CD4-positive, alpha-beta T cell treated with Interferon gamma for 1 hour (primary cell): ENCODE data around the gene DERL2.

Experiments
- DNase-seq: peaks from one replicate; pipeline ENCODE4 v3.0.0-alpha.2; 2020

DERL2 gene

GRCh38 chr17:5485270-5486205 is at the start of gene DERL2:
DERL2 (minus strand) TSS chr17:5486178; CDS start chr17:5486161, 17 bp downstream.
- no peak for DNase-seq

GRCh38 chr17:5535436-5535835 is 49.5 kb upstream of the DERL2 start:
- DNase-seq: no peak

- no peak for DNase-seq
Observed at GRCh38 chr17:5533486-5534315, 47.7 kb upstream of the DERL2 start.

GRCh38 chr17:5532581-5532980 is 46.6 kb upstream of the DERL2 start:
- no peak for DNase-seq

- DNase-seq: no peak
Observed at GRCh38 chr17:5531085-5531418, 45.1 kb upstream of the DERL2 start.

- no peak for DNase-seq
Observed at GRCh38 chr17:5530265-5531084, 44.5 kb upstream of the DERL2 start.

GRCh38 chr17:5527601-5528250 is 41.7 kb upstream of the DERL2 start:
- no peak for DNase-seq

- DNase-seq: peak; percentile 5
Observed at GRCh38 chr17:5526821-5527598, 41.0 kb upstream of the DERL2 start.

GRCh38 chr17:5523249-5523648 is 37.3 kb upstream of the DERL2 start:
- no peak for DNase-seq

GRCh38 chr17:5522476-5522875 is 36.5 kb upstream of the DERL2 start:
- DNase-seq: no peak

- DNase-seq: no peak
Observed at GRCh38 chr17:5516060-5516792, 30.2 kb upstream of the DERL2 start.

- no peak for DNase-seq
Observed at GRCh38 chr17:5514976-5515375, 29.0 kb upstream of the DERL2 start.

- DNase-seq: no peak
Observed at GRCh38 chr17:5513628-5514027, 27.6 kb upstream of the DERL2 start.

- DNase-seq: no peak
Observed at GRCh38 chr17:5511401-5512225, 25.6 kb upstream of the DERL2 start.

GRCh38 chr17:5510771-5511170 is 24.8 kb upstream of the DERL2 start:
- DNase-seq: no peak

GRCh38 chr17:5509482-5509881 is 23.5 kb upstream of the DERL2 start:
- no peak for DNase-seq

GRCh38 chr17:5508810-5509209 is 22.8 kb upstream of the DERL2 start:
- DNase-seq: no peak

- no peak for DNase-seq
Observed at GRCh38 chr17:5506307-5506706, 20.3 kb upstream of the DERL2 start.

GRCh38 chr17:5502552-5502951 is 16.6 kb upstream of the DERL2 start:
- no peak for DNase-seq

GRCh38 chr17:5501685-5502084 is 15.7 kb upstream of the DERL2 start:
- DNase-seq: no peak
